HG02840 (cell line): Measurements from ENCODE around the gene TEX14.
"Not testable (repeated sequence)": the region's sequence is repeated elsewhere in the genome, so short reads cannot be mapped to it uniquely, and the experiment has no call there.

Experiments used
- ATAC-seq: cut with Tn5 transposase; IDR thresholded peaks from one replicate; pipeline ENCODE4 v1.9.1; 2021; ENCODE audit warnings: mild to moderate bottlenecking, moderate library complexity, moderate number of reproducible peaks; ENCODE audit not compliant: unreplicated experiment, low FRiP score

TEX14 gene

DNA sequence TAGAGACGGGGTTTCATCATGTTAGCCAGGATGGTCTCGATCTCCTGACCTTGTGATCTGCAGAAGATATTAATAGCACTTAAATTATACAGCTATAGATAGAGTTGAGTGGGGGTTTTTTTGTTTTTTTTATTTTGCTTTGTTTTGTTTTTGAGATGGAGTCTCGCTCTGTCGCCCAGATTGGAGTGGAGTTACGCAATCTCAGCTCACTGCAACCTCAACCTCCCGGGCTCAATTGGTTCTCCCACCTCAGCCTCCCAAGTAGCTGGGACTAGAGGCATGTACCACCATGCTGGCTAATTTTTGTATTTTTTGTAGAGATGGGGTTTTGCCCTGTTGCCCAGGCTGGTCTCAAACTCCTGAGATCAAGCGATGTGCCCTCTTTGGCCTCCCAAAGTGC, 1.8 kb downstream of the TEX14 start:
- ATAC-seq = not testable (repeated sequence)

DNA sequence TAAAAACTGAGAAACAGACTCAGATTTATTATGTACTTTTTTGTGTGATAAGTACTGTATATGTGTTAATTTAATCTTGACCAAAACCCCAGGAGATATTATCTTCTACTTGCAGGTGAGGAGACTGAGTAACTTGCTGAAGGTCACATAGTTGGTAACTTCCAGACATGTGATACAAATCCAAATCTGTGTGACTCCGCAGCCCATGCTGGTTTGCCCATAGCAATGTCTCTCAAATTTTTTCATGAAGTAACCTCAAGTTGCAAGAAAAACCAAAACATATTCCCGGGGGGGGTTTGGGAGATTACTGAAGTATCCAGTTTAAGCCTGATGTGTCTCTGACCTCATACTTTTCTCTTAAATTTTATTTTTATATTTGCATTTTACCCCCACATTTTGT, 3.3 kb downstream of the TEX14 start:
- no peak for ATAC-seq

DNA sequence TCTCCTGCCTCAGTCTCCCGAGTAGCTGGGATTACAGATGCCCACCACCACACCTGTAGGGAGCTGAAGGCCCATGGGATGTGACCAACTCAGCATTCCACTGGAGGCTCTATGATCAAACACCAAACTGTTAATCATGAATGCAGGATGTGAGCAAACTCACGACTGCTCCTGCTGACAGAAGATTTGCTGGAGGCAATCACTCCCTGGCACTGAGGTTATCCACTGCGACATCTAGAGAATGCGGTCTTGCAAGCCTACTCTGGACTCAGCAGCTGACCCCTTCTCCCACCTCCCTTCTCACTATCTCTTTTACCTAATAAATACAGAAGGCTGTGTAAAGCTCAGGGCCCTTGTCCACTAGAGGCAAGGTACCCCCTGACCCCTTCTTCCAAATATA, 4.9 kb downstream of the TEX14 start:
- ATAC-seq = no peak

DNA sequence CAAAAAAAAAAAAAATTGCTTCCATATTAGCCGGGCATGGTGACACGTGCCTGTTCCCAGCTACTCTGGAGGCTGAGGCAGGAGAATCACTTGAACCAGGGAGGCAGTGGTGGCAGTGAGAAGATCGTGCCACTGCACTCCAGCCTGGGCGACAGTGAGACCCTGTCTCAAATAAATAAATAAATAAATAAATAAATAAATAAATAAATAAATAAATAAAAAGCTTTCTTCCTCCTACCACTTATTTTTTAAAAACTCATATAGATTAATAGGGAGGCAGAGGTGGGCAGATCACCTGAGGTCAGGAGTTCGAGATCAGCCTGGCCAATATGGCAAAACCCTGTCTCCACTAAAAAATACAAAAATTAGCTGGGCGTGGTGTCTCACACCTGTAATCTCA, 7.4 kb downstream of the TEX14 start:
- not testable (repeated sequence) for ATAC-seq

DNA sequence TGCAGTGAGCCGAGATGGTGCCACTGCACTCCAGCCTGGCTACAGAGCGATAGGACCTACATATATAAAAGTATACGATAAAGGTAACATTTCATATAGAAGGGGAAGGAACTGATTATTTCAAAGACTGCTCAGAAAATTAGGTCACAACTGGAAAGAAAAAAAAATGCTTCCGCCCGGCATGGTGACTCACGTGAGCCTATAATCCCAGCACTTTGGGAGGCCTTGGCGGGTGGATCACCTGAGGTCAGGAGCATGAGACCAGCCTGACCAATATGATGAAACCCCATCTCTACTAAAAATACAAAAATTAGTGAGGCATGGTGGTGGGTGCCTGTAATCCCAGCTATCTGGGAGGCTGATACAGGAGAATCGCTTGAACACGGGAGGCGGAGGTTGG, 7.8 kb downstream of the TEX14 start:
- ATAC-seq = no peak

DNA sequence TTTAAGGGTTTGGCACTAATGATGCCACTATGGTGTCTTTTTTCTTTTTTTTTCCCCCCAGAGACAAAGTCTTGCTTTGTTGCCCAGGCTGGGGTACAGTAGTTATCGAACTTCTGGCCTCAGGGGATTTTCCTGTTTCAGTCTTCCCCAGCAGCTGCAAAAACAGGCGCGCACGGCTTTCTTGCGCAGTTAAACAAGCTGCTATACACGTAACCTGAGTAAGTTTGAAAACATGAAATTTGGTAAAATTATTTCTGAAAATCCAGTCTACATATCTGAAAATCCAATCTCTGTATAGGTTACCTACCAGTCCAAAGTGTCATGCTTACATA, 11.8 kb downstream of the TEX14 start:
- no peak for ATAC-seq

DNA sequence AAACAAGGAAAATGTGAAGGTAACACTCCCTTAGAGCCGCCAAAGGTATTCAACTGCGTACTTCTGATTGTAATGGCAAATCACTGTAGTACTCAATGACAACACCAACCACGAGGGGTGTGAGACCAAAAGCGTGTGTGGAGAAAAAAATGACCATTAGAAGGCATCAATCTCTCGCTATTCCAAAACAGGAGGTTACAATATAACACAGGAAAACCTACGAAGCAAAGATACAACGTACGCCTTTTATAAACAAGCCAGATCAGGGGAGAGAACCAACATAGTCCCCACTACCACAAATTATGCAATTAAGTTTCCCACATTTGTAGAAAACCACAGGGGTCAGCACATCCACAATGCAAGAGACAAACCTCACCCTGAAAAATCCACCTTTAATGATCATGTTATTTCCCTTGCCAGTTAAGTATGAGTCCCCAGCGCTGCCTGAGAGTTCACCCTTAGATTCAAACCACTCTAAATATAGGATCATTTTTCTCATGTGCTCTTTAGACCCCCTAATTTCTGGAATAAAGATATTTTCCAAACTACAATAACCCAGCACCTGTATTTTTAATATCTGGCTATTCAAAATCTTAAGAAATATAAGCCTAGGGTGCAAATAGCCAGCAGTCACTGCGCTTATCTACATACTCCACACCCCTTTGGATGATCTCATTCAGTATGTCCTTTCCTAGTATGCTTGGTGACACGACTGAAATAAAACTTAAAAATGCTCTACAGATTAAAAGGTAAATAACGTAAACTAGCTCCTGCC, 12.4 kb downstream of the TEX14 start:
- no peak for ATAC-seq

DNA sequence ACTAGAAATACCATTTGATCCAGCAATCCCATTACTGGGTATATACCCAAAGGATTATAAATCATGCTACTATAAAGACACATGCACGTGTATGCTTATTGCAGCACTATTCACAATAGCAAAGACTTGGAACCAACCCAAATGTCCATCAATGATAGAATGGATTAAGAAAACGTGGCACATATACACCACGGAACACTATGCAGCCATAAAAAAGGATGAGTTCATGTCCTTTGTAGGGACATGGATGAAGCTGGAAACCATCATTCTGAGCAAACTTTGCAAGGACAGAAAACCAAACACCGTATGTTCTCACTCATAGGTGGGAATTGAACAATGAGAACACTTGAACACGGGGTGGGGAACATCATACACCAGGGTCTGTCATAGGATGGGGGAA, 13.6 kb downstream of the TEX14 start:
- ATAC-seq = not testable (repeated sequence)

DNA sequence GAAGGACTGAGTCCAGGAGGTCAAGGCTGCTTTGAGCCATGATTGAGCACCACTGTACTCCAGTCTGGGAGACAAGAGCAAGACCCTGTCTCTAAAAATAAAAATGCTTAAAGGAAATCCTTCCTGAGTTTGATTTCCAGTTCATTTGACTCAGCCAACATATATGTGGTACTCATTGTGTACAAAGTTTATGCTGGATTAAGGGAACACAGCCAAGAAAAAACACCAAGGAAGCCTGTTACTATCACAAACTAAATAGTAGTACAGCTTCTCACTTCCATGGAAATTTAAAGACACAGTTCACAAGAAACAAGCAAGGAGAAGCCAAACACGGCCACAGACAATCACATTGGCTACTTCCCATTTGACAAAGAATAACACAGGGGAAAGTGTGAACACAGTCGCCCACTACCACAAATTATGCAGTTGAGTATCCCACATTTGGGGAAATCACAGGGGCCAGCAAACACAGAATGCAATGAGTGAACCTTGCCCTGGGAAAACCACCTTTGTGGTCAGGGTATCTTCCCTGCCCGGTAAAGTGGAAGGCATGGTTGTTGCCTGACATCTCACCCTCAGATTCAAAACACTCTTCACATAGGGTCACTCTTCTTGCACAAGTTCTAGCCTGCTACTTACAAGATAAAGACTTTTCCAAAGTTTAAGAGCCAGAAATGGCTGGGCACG, 14.5 kb downstream of the TEX14 start:
- no peak for ATAC-seq

DNA sequence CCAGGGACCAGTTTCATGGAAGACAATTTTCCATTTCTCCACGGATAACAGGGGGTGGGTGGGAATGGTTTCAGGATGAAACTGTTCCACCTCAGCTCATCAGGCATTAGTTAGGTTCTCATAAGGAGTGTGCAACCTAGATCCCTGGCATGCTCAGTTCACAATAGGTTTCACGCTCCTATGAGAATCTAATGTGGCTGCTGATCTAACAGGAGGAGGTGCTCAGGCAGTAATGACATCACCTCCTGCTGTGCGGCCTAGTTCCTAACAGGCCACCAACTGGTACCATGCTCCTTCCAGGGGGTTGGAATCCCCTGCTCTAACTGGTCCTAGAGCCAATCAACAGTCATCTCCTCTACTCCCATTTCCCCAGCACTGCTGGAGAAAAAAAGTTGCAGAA, 19.9 kb downstream of the TEX14 start:
- ATAC-seq = no peak

DNA sequence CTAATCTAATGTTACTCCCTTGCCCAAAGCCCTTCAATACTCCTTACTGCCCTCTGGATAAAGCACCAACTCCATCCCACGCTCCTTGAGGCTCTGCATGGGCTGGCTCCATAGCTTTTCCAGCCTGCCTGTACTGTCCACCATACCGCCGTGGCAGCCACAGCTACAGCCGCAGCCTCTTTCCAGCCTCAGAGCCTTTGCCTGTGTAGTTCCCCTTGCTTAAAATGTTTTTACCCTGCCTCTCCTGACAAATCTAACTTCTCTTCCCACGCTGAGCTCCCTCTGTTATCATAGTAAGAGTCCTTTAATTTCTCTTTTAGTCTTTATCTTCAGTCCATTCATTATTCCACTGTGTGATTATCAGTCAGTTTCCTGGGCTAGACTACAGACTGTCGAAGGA, 22.0 kb downstream of the TEX14 start:
- ATAC-seq = no peak

DNA sequence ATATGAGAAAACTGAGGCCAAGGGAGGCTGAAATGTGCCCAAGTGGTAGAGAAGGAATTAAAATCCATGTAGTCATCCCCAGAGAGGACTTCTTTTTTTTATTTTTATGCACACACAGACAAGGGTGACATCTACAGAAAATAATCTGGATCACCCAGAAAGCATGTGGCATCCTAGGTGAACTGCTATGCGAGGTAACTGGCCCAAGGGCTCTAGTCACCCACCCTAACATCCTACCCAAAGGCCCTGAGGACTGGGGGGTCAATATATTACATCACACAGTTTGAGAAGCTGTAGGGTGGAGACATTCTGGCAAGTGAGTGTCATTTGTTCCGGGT, 23.3 kb downstream of the TEX14 start:
- ATAC-seq = no peak

DNA sequence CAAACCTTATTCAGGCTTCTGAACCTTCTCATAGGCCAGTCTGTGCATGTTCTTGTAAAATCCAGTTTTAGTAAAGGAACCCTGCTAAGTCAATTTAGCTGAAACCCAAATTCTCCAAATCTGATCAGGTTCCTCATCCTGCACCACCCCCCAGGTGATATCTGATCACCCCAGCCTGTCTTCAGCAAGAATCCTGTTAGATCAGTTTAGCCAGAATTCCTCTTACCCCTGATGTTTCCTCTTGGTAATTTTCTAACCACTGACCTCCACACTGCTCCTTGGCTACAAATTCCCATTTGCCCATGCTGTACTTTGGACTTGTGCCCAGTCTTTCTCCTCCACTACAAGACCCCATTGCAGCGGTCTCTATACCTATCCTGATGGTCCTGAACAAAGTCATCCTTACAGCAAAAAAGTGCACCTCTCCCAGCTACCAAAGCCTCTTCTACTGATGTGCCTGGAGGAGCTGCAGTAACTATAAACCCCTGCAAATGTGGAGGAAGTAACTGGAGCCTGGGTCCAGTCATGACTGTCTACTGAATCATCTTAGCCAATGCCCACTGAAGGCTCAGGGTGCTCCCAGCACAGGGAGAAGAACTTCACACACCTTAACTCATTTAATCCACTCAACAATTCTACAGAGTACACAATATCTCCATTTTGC, 23.8 kb downstream of the TEX14 start:
- no peak for ATAC-seq

DNA sequence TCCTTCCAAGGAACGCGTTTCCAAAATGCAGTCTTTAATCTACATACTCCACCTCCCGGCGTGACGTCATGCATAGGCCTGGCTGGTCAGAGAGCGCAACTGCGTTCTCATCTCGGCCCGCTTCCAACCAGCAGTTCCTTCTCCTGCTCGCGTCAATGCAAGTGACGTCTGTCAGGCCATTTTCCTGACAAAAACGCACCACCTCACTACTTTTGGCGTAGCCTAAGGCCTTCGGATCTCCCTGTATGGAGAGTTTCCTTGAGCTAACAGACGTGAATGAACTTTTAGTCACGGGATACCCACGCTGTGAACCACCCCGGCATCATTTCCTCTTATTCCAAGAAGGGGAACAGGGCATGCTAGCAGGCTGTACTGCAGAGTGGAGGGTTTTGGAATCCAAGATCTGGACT, 25.0 kb downstream of the TEX14 start:
- ATAC-seq = no peak

DNA sequence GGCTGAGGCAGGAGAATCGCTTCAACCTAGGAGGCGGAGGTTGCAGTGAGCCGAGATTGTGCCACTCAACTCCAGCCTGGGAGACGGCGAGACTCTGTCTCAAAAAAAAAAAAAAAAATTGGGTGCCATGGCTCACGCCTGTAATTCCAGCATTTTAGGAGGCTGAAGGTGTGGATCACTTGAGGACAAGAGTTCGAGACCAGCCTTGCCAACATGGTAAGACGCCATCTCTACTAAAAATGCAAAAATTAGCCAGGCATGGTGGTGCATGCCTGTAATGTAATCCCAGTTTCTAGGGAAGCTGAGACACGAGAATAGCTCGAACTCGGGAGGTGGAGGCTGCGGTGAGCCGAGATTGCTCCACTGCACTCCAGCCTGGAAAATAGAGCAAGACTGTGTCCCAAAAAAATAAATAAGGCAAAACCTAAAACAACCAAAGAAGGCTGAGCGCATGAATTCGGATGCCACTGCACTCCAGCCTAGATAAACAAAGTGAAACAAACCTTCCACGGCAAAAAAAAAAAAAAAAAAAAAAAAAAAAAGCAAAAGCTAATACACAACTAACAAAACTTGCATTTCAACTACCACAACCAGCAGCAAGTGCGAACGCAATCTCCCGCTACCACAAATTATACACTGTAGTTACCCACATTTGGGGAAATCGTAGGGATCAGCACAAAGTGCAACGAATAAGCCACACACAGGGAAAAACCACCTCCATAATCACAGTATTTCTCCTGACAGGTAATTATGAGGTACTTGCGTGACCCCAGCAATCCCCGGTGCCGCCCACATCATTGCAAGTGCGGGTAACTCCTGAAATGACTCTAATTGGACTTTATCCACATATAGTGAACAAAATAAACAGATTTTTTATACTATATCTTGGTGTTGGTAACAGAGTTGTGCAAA, 25.6 kb downstream of the TEX14 start:
- no peak for ATAC-seq

DNA sequence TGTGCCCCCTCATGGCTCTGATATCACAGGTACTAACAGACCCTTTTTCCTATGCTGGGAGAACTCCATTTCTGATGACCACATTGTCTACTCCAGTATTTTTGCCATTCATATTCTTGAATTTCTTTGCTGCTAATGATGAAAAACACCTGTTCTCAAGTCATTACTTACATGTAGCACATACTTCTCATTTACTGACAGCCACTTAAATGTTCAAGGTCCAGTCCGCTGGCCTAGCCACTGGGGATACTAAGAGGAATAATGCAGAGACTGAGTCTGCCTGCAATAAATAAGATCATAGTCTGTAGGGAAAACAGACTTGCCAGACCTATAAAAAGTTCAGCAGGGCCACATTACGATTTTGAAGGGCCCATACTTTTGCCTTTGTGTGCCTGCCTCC, 27.5 kb downstream of the TEX14 start:
- ATAC-seq = no peak

DNA sequence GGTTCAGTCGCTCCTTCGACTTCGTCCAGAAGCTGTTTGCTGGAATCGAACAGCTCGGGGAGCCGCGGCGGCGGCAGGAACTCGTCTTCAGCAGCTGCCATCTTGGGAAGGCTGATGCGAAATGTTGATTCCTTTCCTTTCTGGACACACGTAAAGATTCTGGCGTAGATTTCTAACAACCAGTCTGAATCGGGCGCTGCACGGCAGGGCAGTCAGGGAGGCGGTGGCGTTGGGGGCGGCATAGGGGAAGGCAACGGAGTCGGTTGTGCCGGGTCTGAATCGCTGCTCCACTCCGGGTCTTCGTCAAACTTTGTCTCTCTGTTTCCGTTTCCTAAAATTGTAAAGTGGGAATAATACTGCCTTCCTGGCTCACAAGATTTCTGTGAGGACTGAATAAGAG, 30.3 kb downstream of the TEX14 start:
- no peak for ATAC-seq

DNA sequence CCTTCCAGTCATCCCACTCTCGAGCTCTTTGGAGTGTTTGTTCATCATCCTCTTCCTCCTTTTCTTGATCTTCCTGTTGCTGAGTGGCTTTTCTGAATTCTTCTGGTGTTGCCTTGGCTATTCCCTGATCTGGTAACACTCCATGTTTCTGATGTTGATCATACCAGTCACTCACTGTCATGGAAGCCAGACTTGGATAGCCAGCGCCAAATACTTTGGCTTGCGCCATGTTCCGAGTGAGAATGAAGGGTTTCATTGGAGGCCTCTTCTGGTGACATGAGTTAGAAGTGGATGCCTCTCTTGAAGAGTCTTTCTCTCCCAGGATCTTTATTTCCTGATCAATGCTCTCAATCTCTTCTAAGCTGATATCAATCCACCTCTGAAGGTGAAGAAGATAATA, 31.2 kb downstream of the TEX14 start:
- no peak for ATAC-seq

DNA sequence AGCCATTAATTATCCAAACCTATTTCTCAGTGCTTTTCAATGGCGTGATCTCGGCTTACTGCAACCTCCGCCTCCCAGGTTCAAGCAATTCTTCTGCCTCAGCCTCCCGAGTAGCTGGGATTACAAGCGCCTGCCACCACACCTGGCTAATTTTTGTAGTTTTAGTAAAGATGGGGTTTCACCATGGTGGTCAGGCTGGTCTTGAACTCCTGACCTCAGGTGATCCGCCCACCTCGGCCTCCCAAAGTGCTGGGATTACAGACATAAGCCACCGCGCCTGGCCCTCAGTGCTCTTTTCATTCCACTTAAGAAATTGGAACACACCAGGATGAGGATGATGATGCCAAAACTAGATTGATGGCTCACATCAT, 32.1 kb downstream of the TEX14 start:
- ATAC-seq = not testable (repeated sequence)

DNA sequence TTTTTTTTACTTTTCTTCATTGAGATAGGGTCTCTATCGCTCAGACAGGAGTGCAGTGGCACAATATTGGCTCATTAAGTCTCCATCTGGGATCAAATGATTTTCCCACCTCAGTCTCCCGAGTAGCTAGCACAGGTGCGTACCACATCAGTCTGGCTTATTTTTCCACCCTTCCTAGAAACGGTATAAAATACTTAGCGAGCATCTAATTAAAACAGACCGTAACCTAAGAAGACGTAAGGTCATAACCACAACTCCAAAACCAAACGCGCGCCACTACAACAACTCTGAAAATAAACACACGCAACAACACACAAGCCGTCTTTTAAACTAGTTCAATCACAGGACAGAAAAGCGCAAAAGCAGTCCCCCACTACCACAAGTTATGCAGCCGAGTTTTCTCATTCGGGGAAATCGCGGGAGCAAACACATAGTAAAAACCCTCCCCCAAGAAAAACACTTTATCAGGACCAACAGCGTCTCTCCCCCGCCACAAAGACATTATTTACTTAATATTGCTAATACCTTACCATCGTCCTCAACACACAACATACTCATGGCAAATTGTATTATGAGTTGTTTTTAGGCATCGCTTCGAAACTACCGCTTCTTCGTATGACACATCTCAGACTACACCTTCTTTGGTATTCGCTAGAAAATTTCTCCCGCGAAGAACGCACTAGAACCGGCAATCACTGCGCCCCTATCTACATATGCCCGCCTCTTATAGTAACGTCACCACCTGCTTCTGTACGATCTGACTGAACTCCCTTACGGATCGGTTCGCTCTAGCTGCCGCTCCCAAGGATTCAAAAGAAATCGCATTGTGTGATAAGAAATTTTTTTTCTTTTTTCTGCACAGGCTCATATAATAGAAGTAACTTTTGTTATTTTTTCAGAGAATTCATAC, 32.8 kb downstream of the TEX14 start:
- ATAC-seq = peak; percentile 56
